HG02623 (cell line): ENCODE data around the gene PTF1A.

Experiments
- ATAC-seq: cut with Tn5 transposase; IDR thresholded peaks from one replicate; pipeline ENCODE4 v1.9.1; 2021; ENCODE audit warnings: moderate library complexity; ENCODE audit not compliant: unreplicated experiment

PTF1A gene

GRCh38 chr10:23186178-23186577, 5.9 kb upstream of the PTF1A start:
- no peak for ATAC-seq

- no peak for ATAC-seq
Observed at GRCh38 chr10:23186697-23187096, 5.4 kb upstream of the PTF1A start.

GRCh38 chr10:23187155-23187554, 5.0 kb upstream of the PTF1A start:
- no peak for ATAC-seq

- ATAC-seq = no peak
Observed at GRCh38 chr10:23189024-23189423, 3.1 kb upstream of the PTF1A start.

GRCh38 chr10:23190872-23191763, 994 bp upstream of the PTF1A start:
- no peak for ATAC-seq

GRCh38 chr10:23192712-23193434, 761 bp downstream of the PTF1A start:
- ATAC-seq = no peak

GRCh38 chr10:23193435-23194074, 1.4 kb downstream of the PTF1A start:
- no peak for ATAC-seq

- ATAC-seq = no peak
Observed at GRCh38 chr10:23194471-23194965, 2.4 kb downstream of the PTF1A start.

GRCh38 chr10:23194966-23195845, 3.1 kb downstream of the PTF1A start:
- no peak for ATAC-seq

- ATAC-seq = no peak
Observed at GRCh38 chr10:23195846-23196600, 3.9 kb downstream of the PTF1A start.

- ATAC-seq = no peak
Observed at GRCh38 chr10:23196915-23197314, 4.8 kb downstream of the PTF1A start.

GRCh38 chr10:23197416-23197861, 5.3 kb downstream of the PTF1A start:
- no peak for ATAC-seq

- no peak for ATAC-seq
Observed at GRCh38 chr10:23198610-23198939, 6.5 kb downstream of the PTF1A start.

GRCh38 chr10:23198940-23199767, 7.0 kb downstream of the PTF1A start:
- no peak for ATAC-seq

GRCh38 chr10:23199768-23200511, 7.8 kb downstream of the PTF1A start:
- ATAC-seq = no peak

GRCh38 chr10:23200586-23200985, 8.5 kb downstream of the PTF1A start:
- no peak for ATAC-seq

GRCh38 chr10:23200997-23201652, 9.0 kb downstream of the PTF1A start:
- ATAC-seq = no peak

- no peak for ATAC-seq
Observed at GRCh38 chr10:23201837-23202236, 9.7 kb downstream of the PTF1A start.
